Globus pallidus (tissue), 1 donor: ENCODE results near the gene GTF2H4.
"Not testable (repeated sequence)": the region's sequence is repeated elsewhere in the genome, so short reads cannot be mapped to it uniquely, and the experiment has no call there.

ENCODE experiments used
- DNase-seq: peaks from one replicate; pipeline ENCODE4 v3.0.0-alpha.2; 2015; ENCODE audit warnings: low spot score

Gene GTF2H4

GRCh38 chr6:30924040-30924627 lies 16.1 kb downstream of the GTF2H4 start:
- not testable (repeated sequence) for DNase-seq

- no peak for DNase-seq
These were observed 18.6 kb downstream of the GTF2H4 start for GRCh38 chr6:30926644-30927043.

- DNase-seq = not testable (repeated sequence)
These were observed 19.1 kb downstream of the GTF2H4 start for GRCh38 chr6:30927080-30927479.

GRCh38 chr6:30928677-30929076 lies 20.7 kb downstream of the GTF2H4 start:
- no peak for DNase-seq

- DNase-seq = no peak
These were observed 22.5 kb downstream of the GTF2H4 start for GRCh38 chr6:30930506-30930905.

- DNase-seq = no peak
These were observed 23.3 kb downstream of the GTF2H4 start for GRCh38 chr6:30931272-30931671.

GRCh38 chr6:30931969-30932645 lies 24.1 kb downstream of the GTF2H4 start, which contains the start of gene SFTA2:
Gene SFTA2 (minus strand): TSS chr6:30932170. CDS start chr6:30932096, 74 bp downstream.
- DNase-seq = no peak

GRCh38 chr6:30932665-30933365 lies 24.8 kb downstream of the GTF2H4 start:
- no peak for DNase-seq

GRCh38 chr6:30935018-30935417 lies 27.0 kb downstream of the GTF2H4 start:
- no peak for DNase-seq

GRCh38 chr6:30937265-30937664 lies 29.3 kb downstream of the GTF2H4 start:
- DNase-seq = no peak

GRCh38 chr6:30938730-30939129 lies 30.7 kb downstream of the GTF2H4 start:
- DNase-seq = no peak

- DNase-seq = no peak
These were observed 31.5 kb downstream of the GTF2H4 start for GRCh38 chr6:30939473-30939872.

- no peak for DNase-seq
These were observed 32.5 kb downstream of the GTF2H4 start, which contains the start of gene MUCL3 for GRCh38 chr6:30940361-30940986. Gene MUCL3 (plus strand): TSS chr6:30940973. CDS start chr6:30941000, 27 bp downstream.

GRCh38 chr6:30942338-30943060 lies 34.5 kb downstream of the GTF2H4 start:
- no peak for DNase-seq

GRCh38 chr6:30944051-30944450 lies 36.0 kb downstream of the GTF2H4 start:
- DNase-seq = no peak

- DNase-seq = no peak
These were observed 37.3 kb downstream of the GTF2H4 start for GRCh38 chr6:30945281-30945680.

GRCh38 chr6:30947231-30947630 lies 39.2 kb downstream of the GTF2H4 start:
- no peak for DNase-seq

GRCh38 chr6:30948811-30949210 lies 40.8 kb downstream of the GTF2H4 start:
- DNase-seq = no peak

- no peak for DNase-seq
These were observed 44.0 kb downstream of the GTF2H4 start for GRCh38 chr6:30951907-30952469.

GRCh38 chr6:30954631-30955366 lies 46.8 kb downstream of the GTF2H4 start:
- no peak for DNase-seq
